Sigmoid colon (tissue), 3 donors: ENCODE measurements around the gene ANTXR2.

Experiments
- POLR2A ChIP-seq, 2 donors: fragments of 450-650 bp; IDR thresholded peaks; one replicate each; pipeline ENCODE4 v1.6.1; 2016; ENCODE audit warnings: antibody characterized with exemption in 2 of 2, mild to moderate bottlenecking in 2 of 2, moderate library complexity in 2 of 2
- TF ChIP-seq, protein P1 (sequence below), 4 experiments: fragments of 450-650 bp in 3 of 4; fragments of 200-600 bp in 1 of 4; IDR thresholded peaks; one replicate each; pipeline ENCODE4 v1.5.1; 2016 to 2019; ENCODE audit warnings: antibody characterized with exemption in 4 of 4, mild to moderate bottlenecking in 3 of 4, moderate library complexity in 2 of 4

- TF ChIP-seq, protein P1, sequence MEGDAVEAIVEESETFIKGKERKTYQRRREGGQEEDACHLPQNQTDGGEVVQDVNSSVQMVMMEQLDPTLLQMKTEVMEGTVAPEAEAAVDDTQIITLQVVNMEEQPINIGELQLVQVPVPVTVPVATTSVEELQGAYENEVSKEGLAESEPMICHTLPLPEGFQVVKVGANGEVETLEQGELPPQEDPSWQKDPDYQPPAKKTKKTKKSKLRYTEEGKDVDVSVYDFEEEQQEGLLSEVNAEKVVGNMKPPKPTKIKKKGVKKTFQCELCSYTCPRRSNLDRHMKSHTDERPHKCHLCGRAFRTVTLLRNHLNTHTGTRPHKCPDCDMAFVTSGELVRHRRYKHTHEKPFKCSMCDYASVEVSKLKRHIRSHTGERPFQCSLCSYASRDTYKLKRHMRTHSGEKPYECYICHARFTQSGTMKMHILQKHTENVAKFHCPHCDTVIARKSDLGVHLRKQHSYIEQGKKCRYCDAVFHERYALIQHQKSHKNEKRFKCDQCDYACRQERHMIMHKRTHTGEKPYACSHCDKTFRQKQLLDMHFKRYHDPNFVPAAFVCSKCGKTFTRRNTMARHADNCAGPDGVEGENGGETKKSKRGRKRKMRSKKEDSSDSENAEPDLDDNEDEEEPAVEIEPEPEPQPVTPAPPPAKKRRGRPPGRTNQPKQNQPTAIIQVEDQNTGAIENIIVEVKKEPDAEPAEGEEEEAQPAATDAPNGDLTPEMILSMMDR (IDR thresholded peaks at IDR 0.05): no peak
- no peak for TF ChIP-seq POLR2A (IDR thresholded peaks at IDR 0.05)
These were observed 85.6 kb downstream of the ANTXR2 start for GRCh38 chr4:79987401-79987800.
